H1 (cell line): Measurements from ENCODE around the gene SMARCC2. TPM values are rescaled to one million over a fixed set of nuclear protein-coding genes. Genes with fewer than 3 reads are reported as not detected.

Source experiments
- CTCF ChIA-PET: fragments of 300-600 bp; sonication (Branson Sonifier 250); formaldehyde crosslinking; loops from one replicate; lab custom pipeline; 2021; ENCODE audit not compliant: partially characterized antibody; lab: Charles Lee
- POLR2A ChIA-PET: fragments of 300-600 bp; sonication (Branson Sonifier 250); formaldehyde crosslinking; loops from one replicate; lab custom pipeline; 2021; ENCODE audit warnings: inconsistent platforms; ENCODE audit not compliant: partially characterized antibody; lab: Charles Lee
- DNase-seq, 2 experiments: peaks; one replicate each; pipeline versions ENCODE4 v3.0.0 to v3.0.0-alpha.2; 2010 to 2022; ENCODE audit warnings: low spot score in 2 of 2, low read depth in 1 of 2, mixed read lengths in 1 of 2
- FAIRE-seq: peaks from 2 replicates; lab custom pipeline; 2011; peaks lifted over from hg19 to GRCh38; lab: Jason Lieb, UNC
- H2AFZ ChIP-seq: 2 replicates; pipeline ENCODE4 v1.8.1; 2012; ENCODE audit warnings: low read length, inconsistent platforms
- H2AK5ac ChIP-seq: 2 replicates; pipeline ENCODE4 v1.6.1; 2013; ENCODE audit warnings: low read depth, low read length
- H2BK120ac ChIP-seq: replicated peaks from 2 replicates; pipeline ENCODE3; 2013; ENCODE audit warnings: low read depth, low read length, inconsistent platforms
- H2BK12ac ChIP-seq: 2 replicates; pipeline ENCODE4 v1.6.1; 2013; ENCODE audit warnings: low read depth, low read length
- H2BK15ac ChIP-seq: 2 replicates; pipeline ENCODE4 v1.6.1; 2013; ENCODE audit warnings: low read length
- H2BK20ac ChIP-seq: 2 replicates; pipeline ENCODE4 v1.6.1; 2013; ENCODE audit warnings: low read length
- H2BK5ac ChIP-seq: 2 replicates; pipeline ENCODE4 v1.6.1; 2013; ENCODE audit warnings: low read depth, low read length
- H3K14ac ChIP-seq: 2 replicates; pipeline ENCODE4 v1.6.1; 2013; ENCODE audit warnings: inconsistent platforms; ENCODE audit not compliant: insufficient read length
- H3K18ac ChIP-seq: 2 replicates; pipeline ENCODE4 v1.6.1; 2013; ENCODE audit warnings: low read length; ENCODE audit errors: extremely low read depth
- H3K23ac ChIP-seq: 2 replicates; pipeline ENCODE4 v1.6.1; 2013; ENCODE audit warnings: inconsistent platforms; ENCODE audit not compliant: insufficient read length
- H3K23me2 ChIP-seq: 2 replicates; pipeline ENCODE4 v1.6.1; 2013; ENCODE audit warnings: low read depth, low read length
- H3K27ac ChIP-seq: 2 replicates; pipeline ENCODE4 v1.6.1; 2011; ENCODE audit warnings: low read depth, low read length, inconsistent platforms
- H3K27me3 ChIP-seq, 4 experiments: replicated peaks in 1 of 4; 1 replicate in 1 of 4; 2 replicates in 3 of 4; pipeline versions ENCODE4 v1.6.1 to v1.8.1; 2011 to 2013; ENCODE audit warnings: low read length in 3 of 4, mild to moderate bottlenecking in 3 of 4, inconsistent platforms in 2 of 4, mixed read lengths in 2 of 4, moderate library complexity in 1 of 4; ENCODE audit not compliant: control insufficient read depth in 3 of 4, insufficient read depth in 3 of 4; ENCODE audit errors: extremely low read depth in 1 of 4
- H3K36me3 ChIP-seq, 4 experiments: 2 replicates each; pipeline versions ENCODE4 v1.6.1 to v1.8.1; 2011 to 2013; ENCODE audit warnings: mild to moderate bottlenecking in 4 of 4, low read length in 3 of 4, moderate library complexity in 2 of 4, control low read depth in 1 of 4, inconsistent platforms in 1 of 4; ENCODE audit not compliant: insufficient read depth in 4 of 4, control insufficient read depth in 2 of 4
- H3K4ac ChIP-seq: replicated peaks from 2 replicates; pipeline ENCODE3; 2013; ENCODE audit warnings: low read length, low read depth, mixed read lengths, inconsistent platforms; ENCODE audit not compliant: insufficient read length
- H3K4me1 ChIP-seq, 4 experiments: replicated peaks in 1 of 4; 1 replicate in 1 of 4; 2 replicates in 3 of 4; pipeline versions ENCODE4 v1.6.1 to v1.8.1; 2011 to 2013; ENCODE audit warnings: low read length in 3 of 4, inconsistent platforms in 2 of 4, mixed read lengths in 1 of 4; ENCODE audit not compliant: insufficient read depth in 4 of 4, control insufficient read depth in 3 of 4
- H3K4me2 ChIP-seq, 2 experiments: 2 replicates each; pipeline versions ENCODE4 v1.6.1 to v1.8.1; 2011 to 2013; ENCODE audit warnings: low read depth in 2 of 2, low read length in 2 of 2, control low read depth in 1 of 2, inconsistent platforms in 1 of 2, mild to moderate bottlenecking in 1 of 2; ENCODE audit not compliant: insufficient read depth in 1 of 2
- H3K4me3 ChIP-seq, 4 experiments: fragments of 200-600, 300-600 bp in 1 of 4; sonication (generic), shearing (Covaris generic), sonication (Bioruptor Twin) in 1 of 4; 2 replicates each; pipeline versions ENCODE4 v1.5.1 to v1.8.1; 2011 to 2016; ENCODE audit warnings: low read length in 4 of 4, low read depth in 3 of 4, control low read depth in 2 of 4, inconsistent platforms in 2 of 4, mild to moderate bottlenecking in 2 of 4, mixed read lengths in 1 of 4, moderate library complexity in 1 of 4; ENCODE audit not compliant: insufficient read depth in 2 of 4; ENCODE audit errors: extremely low read depth in 1 of 4
- H3K56ac ChIP-seq: replicated peaks from 2 replicates; pipeline ENCODE3; 2013; ENCODE audit warnings: low read depth, mild to moderate bottlenecking, mixed read lengths, low read length, inconsistent platforms; ENCODE audit not compliant: insufficient read length
- H3K79me1 ChIP-seq: 2 replicates; pipeline ENCODE4 v1.6.1; 2013; ENCODE audit warnings: low read depth, low read length, control low read depth
- H3K79me2 ChIP-seq, 2 experiments: 2 replicates each; pipeline versions ENCODE4 v1.6.1 to v1.8.1; 2012 to 2013; ENCODE audit warnings: low read length in 2 of 2, mild to moderate bottlenecking in 2 of 2, inconsistent platforms in 1 of 2; ENCODE audit not compliant: insufficient read depth in 2 of 2, control insufficient read depth in 1 of 2
- H3K9ac ChIP-seq, 4 experiments: replicated peaks in 1 of 4; 1 replicate in 1 of 4; 2 replicates in 3 of 4; pipeline versions ENCODE4 v1.6.1 to v1.8.1; 2011 to 2013; ENCODE audit warnings: low read depth in 3 of 4, low read length in 3 of 4, control low read depth in 2 of 4, mild to moderate bottlenecking in 2 of 4, moderate library complexity in 2 of 4, inconsistent platforms in 1 of 4; ENCODE audit errors: extremely low read depth in 1 of 4
- H3K9me3 ChIP-seq, 2 experiments: 2 replicates each; pipeline versions ENCODE4 v1.6.1 to v1.8.1; 2012 to 2013; ENCODE audit warnings: mild to moderate bottlenecking in 2 of 2, moderate library complexity in 2 of 2, control low read depth in 1 of 2, inconsistent platforms in 1 of 2, low read depth in 1 of 2, low read length in 1 of 2, mixed read lengths in 1 of 2; ENCODE audit not compliant: insufficient read depth in 2 of 2
- H4K20me1 ChIP-seq, 2 experiments: replicated peaks in 1 of 2; 2 replicates each; pipeline versions ENCODE3 to v1.8.1; 2011 to 2013; ENCODE audit warnings: inconsistent platforms in 2 of 2, low read length in 2 of 2, mild to moderate bottlenecking in 1 of 2; ENCODE audit not compliant: insufficient read depth in 2 of 2, control insufficient read depth in 1 of 2
- H4K5ac ChIP-seq: 2 replicates; pipeline ENCODE4 v1.6.1; 2013; ENCODE audit warnings: low read length, low read depth, mixed read lengths, inconsistent platforms; ENCODE audit not compliant: insufficient read length
- H4K8ac ChIP-seq: 2 replicates; pipeline ENCODE4 v1.8.0; 2013; ENCODE audit warnings: mild to moderate bottlenecking, moderate library complexity, low read length, inconsistent platforms; ENCODE audit not compliant: insufficient read depth; ENCODE audit errors: extremely low read depth
- H4K91ac ChIP-seq: replicated peaks from 2 replicates; pipeline ENCODE3; 2013; ENCODE audit warnings: low read length, mixed read lengths, inconsistent platforms; ENCODE audit not compliant: insufficient read length
- EP300 ChIP-seq, 2 experiments: IDR thresholded peaks; 1 replicate in 1 of 2; 2 replicates in 1 of 2; pipeline ENCODE4 v1.6.1; 2011 to 2012; ENCODE audit warnings: low read depth in 2 of 2, low read length in 2 of 2, mild to moderate bottlenecking in 2 of 2, borderline replicate concordance in 1 of 2, inconsistent platforms in 1 of 2, moderate library complexity in 1 of 2
- GABPA ChIP-seq: IDR thresholded peaks from 2 replicates; pipeline ENCODE4 v1.6.1; 2011; ENCODE audit warnings: mild to moderate bottlenecking, low read length, moderate library complexity, borderline replicate concordance; ENCODE audit not compliant: insufficient read depth
- RFX5 ChIP-seq: IDR thresholded peaks from 2 replicates; pipeline ENCODE4 v1.6.1; 2011; ENCODE audit warnings: low read depth, low read length, improper control_type of control experiment, borderline replicate concordance
- WGBS, 2 experiments: shearing (Covaris generic) in 1 of 2; methylation state at CpG; one replicate each; pipeline versions ENCODE4 v1.1.6 to v1.1.7; 2013 to 2015; ENCODE audit warnings: low lambda C conversion rate in 2 of 2, mixed read lengths in 2 of 2, inconsistent platforms in 1 of 2, low coverage in 1 of 2, missing lambda C conversion rate in 1 of 2; ENCODE audit not compliant: insufficient replicate concordance in 2 of 2, insufficient coverage in 1 of 2, insufficient read length in 1 of 2; ENCODE audit errors: extremely low coverage in 1 of 2, missing lambda C conversion rate in 1 of 2; 5-methylcytosine and 5-hydroxymethylcytosine counted together
- polyA plus RNA-seq, 7 experiments: library from polyadenylated mRNA; depleted of rRNA in 3 of 7; stranded (reverse) in 5 of 7; unstranded in 2 of 7; fragments of >200 nt in 5 of 7; fragments of 200-250 nt in 2 of 7; gene quantifications; 1 replicate in 5 of 7; 2 replicates in 1 of 7; 4 replicates in 1 of 7; pipeline versions ENCODE4 v1.2.1 to v1.2.3, GENCODE V29; 2011 to 2013; ENCODE audit warnings: missing spikeins in 2 of 7, mixed read lengths in 2 of 7
- total RNA-seq: library from RNA; stranded (reverse); fragmentation: NEBNext Ultra II Directional; extraction: Animal tissue kit (Norgen Biotek cat#: 25700); gene quantifications from 2 replicates; pipeline ENCODE4 v1.2.1, GENCODE V29; 2021
- TF ChIP-seq, protein P1 (sequence below): IDR thresholded peaks from 2 replicates; pipeline ENCODE4 v1.6.1; 2012; ENCODE audit warnings: inconsistent platforms

SMARCC2 gene
- total and polyA plus RNA-seq, 2 of the 8 experiments (the other 6 are each of a cell fraction or from before 2014, with no cell fraction given) = 33.9 to 78.5 TPM

DNA sequence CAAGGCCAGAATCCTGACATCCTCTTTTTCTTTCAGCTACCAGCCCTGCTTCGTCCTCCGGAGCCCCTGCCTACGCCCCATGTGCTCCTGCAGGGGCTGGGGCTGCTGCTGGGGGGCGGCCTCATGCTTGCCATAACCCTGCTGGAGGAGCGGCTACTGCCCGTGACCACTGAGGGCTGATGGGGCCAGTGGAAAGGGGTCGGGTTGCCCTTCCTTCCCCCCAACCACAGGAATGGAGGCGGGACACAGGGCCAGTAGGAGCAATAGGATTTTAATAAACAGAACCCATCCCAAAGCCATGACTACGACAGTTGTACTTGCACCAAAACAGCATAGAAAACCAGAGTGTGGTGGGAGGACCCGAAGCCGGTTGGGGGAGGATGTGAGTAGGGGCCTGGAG lies 48.3 kb upstream of the SMARCC2 start:
- Histone ChIP-seq H3K56ac (no peak overlapping the region), H3K18ac (no peak overlapping the region), H2BK120ac (no peak overlapping the region), H3K27me3 (0 out of 7 replicates have a peak, but pooled peaks cover 0 to 2% (median 0%) of the 10 kb centered on the region in 4 experiments), H3K23ac (no peak overlapping the region), H4K5ac (no peak overlapping the region), H3K4me2 (no peak overlapping the region), H3K4ac (no peak overlapping the region), H3K4me1 (peaks cover 0 to 4% (median 2%) of the 10 kb centered on the region in 4 experiments; a peak in 4 of 7 replicates), H2BK20ac (no peak overlapping the region), H3K79me1 (no peaks in the 10 kb centered on the region), H2BK5ac (no peak overlapping the region), H3K9ac (no peak overlapping the region), H2AK5ac (no peak overlapping the region), H3K23me2 (no peaks in the 10 kb centered on the region), H4K91ac (no peak overlapping the region), H3K27ac (no peak overlapping the region), H4K8ac (no peak overlapping the region), H3K9me3 (no peaks in the 10 kb centered on the region), H3K36me3 (peaks cover 0 to 18% (median 7%) of the 10 kb centered on the region in 4 experiments; a peak in 3 of 8 replicates), H2AFZ (no peak overlapping the region), H3K14ac (no peak overlapping the region), H2BK15ac (no peak overlapping the region), H3K79me2 (no peaks in the 10 kb centered on the region), H3K4me3 (no peak overlapping the region), H4K20me1 (peaks cover 0 to 3% of the 10 kb centered on the region in 2 experiments), H2BK12ac (no peak overlapping the region)
- CTCF ChIA-PET = interaction anchor here (0.6 to 3.1 kb wide), 5 partner anchors 11 to 31 kb away, joined by 3 to 22 read pairs (median 5); partner anchors contain the start of genes ANKRD52 and RNF41
- WGBS, 2 experiments = 83% methylated on average over 11 of the region's 11 CpGs; no CpG with 5 or more reads in 1 of the 2 experiments
- DNase-seq (no peak), FAIRE-seq (no peak)
- POLR2A ChIA-PET = interaction anchor here (0.5 to 8.6 kb wide), 13 partner anchors 10 to 158 kb away, joined by 3 to 65 read pairs (median 8); partner anchors contain the start of genes COQ10A, ERBB3, ESYT1 and MYL6
- TF ChIP-seq, protein P1, sequence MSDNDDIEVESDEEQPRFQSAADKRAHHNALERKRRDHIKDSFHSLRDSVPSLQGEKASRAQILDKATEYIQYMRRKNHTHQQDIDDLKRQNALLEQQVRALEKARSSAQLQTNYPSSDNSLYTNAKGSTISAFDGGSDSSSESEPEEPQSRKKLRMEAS = peak; percentile 52; the same call in 1 of the 2 replicates
- TF ChIP-seq RFX5 (no peak), EP300 (IDR thresholded peaks at IDR 0.05; ENCODE audit: borderline replicate concordance in 1 of 2, low read depth in 2 of 2, low read length in 2 of 2) (no peak), GABPA (no peak)
